A549 (cell line): ENCODE data around the gene PCGF2. TPM values are rescaled to one million over a fixed set of nuclear protein-coding genes. Genes with fewer than 3 reads are reported as not detected.
"Not testable (repeated sequence)": the region's sequence is repeated elsewhere in the genome, so short reads cannot be mapped to it uniquely, and the experiment has no call there.

Experiments used
- ATAC-seq, 2 experiments: fragments of 200-7000 bp in 1 of 2; fragments of >200 bp in 1 of 2; cut with Nextera tagmentation in 1 of 2; cut with Tn5 transposase in 1 of 2; 3 replicates each; pipeline versions ENCODE4 v1.8.0 to v1.9.1; 2018 to 2020; ENCODE audit warnings: mild to moderate bottlenecking in 1 of 2, moderate library complexity in 1 of 2
- CTCF ChIA-PET: fragments of 300-600 bp; sonication (Branson Sonifier 250); formaldehyde crosslinking; extraction: SDS; loops from one replicate; lab custom pipeline; 2021; ENCODE audit warnings: antibody characterized with exemption, inconsistent platforms; lab: Yijun Ruan, JAX
- POLR2A ChIA-PET: fragments of 350-600 bp; formaldehyde crosslinking; extraction: SDS; loops from one replicate; lab custom pipeline; 2021; ENCODE audit warnings: antibody characterized with exemption, inconsistent platforms; lab: Yijun Ruan, JAX
- DNase-seq, 2 experiments: peaks; one replicate each; pipeline versions ENCODE4 v3.0.0 to v3.0.0-alpha.2; 2011 to 2016; ENCODE audit warnings: low read depth in 1 of 2, low spot score in 1 of 2
- FAIRE-seq: peaks from 2 replicates; lab custom pipeline; 2011; peaks lifted over from hg19 to GRCh38; lab: Jason Lieb, UNC
- H3K27ac ChIP-seq, 2 experiments: fragments of >200 bp; sonication (Bioruptor Twin); formaldehyde crosslinking; 3 replicates each; pipeline ENCODE4 v1.5.1; 2016 to 2017
- H3K4me1 ChIP-seq: fragments of >200 bp; sonication (Bioruptor Twin); formaldehyde crosslinking; 3 replicates; pipeline ENCODE4 v1.6.1; 2016
- H3K4me2 ChIP-seq: fragments of >200 bp; sonication (Bioruptor Twin); formaldehyde crosslinking; 3 replicates; pipeline ENCODE4 v1.6.1; 2016
- H3K4me3 ChIP-seq: fragments of >200 bp; sonication (Bioruptor Twin); formaldehyde crosslinking; 3 replicates; pipeline ENCODE4 v1.5.1; 2016
- H3K9me3 ChIP-seq: fragments of >200 bp; sonication (Bioruptor Twin); formaldehyde crosslinking; 3 replicates; pipeline ENCODE4 v1.6.1; 2016
- CEBPB ChIP-seq, 2 experiments: fragments of >200 bp in 1 of 2; sonication (Bioruptor Twin) in 1 of 2; formaldehyde crosslinking in 1 of 2; IDR thresholded peaks; 2 replicates each; pipeline ENCODE4 v1.6.1; 2012 to 2016
- CHD4 ChIP-seq: fragments of 200-600 bp; sonication (generic); IDR thresholded peaks from 2 replicates; pipeline ENCODE4 v1.6.1; 2016; ENCODE audit warnings: antibody characterized with exemption, mild to moderate bottlenecking, borderline replicate concordance
- EHMT2 ChIP-seq: fragments of 200-600 bp; sonication (generic); IDR thresholded peaks from 2 replicates; pipeline ENCODE4 v1.6.1; 2016; ENCODE audit warnings: antibody characterized with exemption, low read depth, mild to moderate bottlenecking, moderate library complexity
- EP300 ChIP-seq, 2 experiments: fragments of >200 bp; sonication (Bioruptor Twin); formaldehyde crosslinking; IDR thresholded peaks; 2 replicates in 1 of 2; 3 replicates in 1 of 2; pipeline ENCODE4 v1.6.1; 2016 to 2017
- FOSB ChIP-seq: fragments of 250-450 bp; sonication (Bioruptor Pico); IDR thresholded peaks from 2 replicates; pipeline ENCODE4 v1.5.0; 2020; ENCODE audit warnings: mild to moderate bottlenecking, moderate library complexity
- FOXS1 ChIP-seq: fragments of 250-450 bp; sonication (Bioruptor Pico); IDR thresholded peaks from 2 replicates; pipeline ENCODE4 v1.5.0; 2020; ENCODE audit warnings: mild to moderate bottlenecking, moderate library complexity
- GATA3 ChIP-seq: IDR thresholded peaks from 2 replicates; pipeline ENCODE4 v1.6.1; 2012; ENCODE audit warnings: borderline replicate concordance
- HEYL ChIP-seq: fragments of 250-450 bp; sonication (Bioruptor Pico); IDR thresholded peaks from 2 replicates; pipeline ENCODE4 v1.8.0; 2021; ENCODE audit warnings: mild to moderate bottlenecking, moderate library complexity
- JUN ChIP-seq, 2 experiments: fragments of >200 bp; sonication (Bioruptor Twin); formaldehyde crosslinking; IDR thresholded peaks; 2 replicates in 1 of 2; 3 replicates in 1 of 2; pipeline ENCODE4 v1.6.1; 2016 to 2017
- JUNB ChIP-seq: fragments of >200 bp; sonication (Bioruptor Twin); formaldehyde crosslinking; IDR thresholded peaks from 2 replicates; pipeline ENCODE4 v1.6.1; 2016
- KDM1A ChIP-seq: fragments of 200-600 bp; sonication (generic); IDR thresholded peaks from 2 replicates; pipeline ENCODE4 v1.6.1; 2016; ENCODE audit warnings: low read depth, mild to moderate bottlenecking
- KDM5A ChIP-seq: fragments of 200-600 bp; sonication (generic); IDR thresholded peaks from 2 replicates; pipeline ENCODE4 v1.6.1; 2016; ENCODE audit warnings: antibody characterized with exemption, mild to moderate bottlenecking
- MYC ChIP-seq: IDR thresholded peaks from 2 replicates; pipeline ENCODE4 v1.6.1; 2012; ENCODE audit warnings: mild to moderate bottlenecking, inconsistent platforms, low read length, improper control_type of control experiment, borderline replicate concordance
- NPAS2 ChIP-seq: fragments of 250-450 bp; sonication (Bioruptor Pico); IDR thresholded peaks from 2 replicates; pipeline ENCODE4 v1.8.0; 2022; ENCODE audit warnings: mild to moderate bottlenecking, moderate library complexity, borderline replicate concordance
- PHF8 ChIP-seq: fragments of 200-600 bp; sonication (generic); IDR thresholded peaks from 2 replicates; pipeline ENCODE4 v1.6.1; 2016; ENCODE audit warnings: low read depth, mild to moderate bottlenecking, antibody characterized with exemption, moderate library complexity, borderline replicate concordance
- REST ChIP-seq: fragments of 200-600 bp; sonication (generic); IDR thresholded peaks from 2 replicates; pipeline ENCODE4 v1.6.1; 2016; ENCODE audit warnings: antibody characterized with exemption, mild to moderate bottlenecking, moderate library complexity
- TP53 ChIP-seq: fragments of 250-450 bp; sonication (Bioruptor Pico); IDR thresholded peaks from 2 replicates; pipeline ENCODE4 v1.5.0; 2021; ENCODE audit warnings: mild to moderate bottlenecking, moderate library complexity
- ZC3H11A ChIP-seq: fragments of 450-650 bp; IDR thresholded peaks from 2 replicates; pipeline ENCODE4 v1.6.1; 2014; ENCODE audit warnings: antibody characterized with exemption, mild to moderate bottlenecking
- ZNF302 ChIP-seq: fragments of 250-450 bp; sonication (Bioruptor Pico); IDR thresholded peaks from 2 replicates; pipeline ENCODE4 v1.9.0; 2021; ENCODE audit warnings: inconsistent platforms, mild to moderate bottlenecking, moderate library complexity
- WGBS: methylation state at CpG from one replicate; pipeline ENCODE4 v1.1.6; 2017; ENCODE audit errors: missing lambda C conversion rate; 5-methylcytosine and 5-hydroxymethylcytosine counted together
- polyA plus RNA-seq, 4 experiments: library from polyadenylated mRNA; depleted of rRNA in 3 of 4; stranded (reverse); fragments of >200 nt; fragmentation: RNase III in 1 of 4; extraction: RNeasy Plus Mini Kit Qiagen cat#74134 plus additional on column Dnase treatment in 1 of 4; gene quantifications; 2 replicates in 3 of 4; 3 replicates in 1 of 4; pipeline ENCODE4 v1.2.3, GENCODE V29; 2011 to 2017
- TF ChIP-seq, protein P1 (sequence below): fragments of >200 bp; sonication (Bioruptor Twin); formaldehyde crosslinking; IDR thresholded peaks from 2 replicates; pipeline ENCODE4 v1.6.1; 2016
- TF ChIP-seq, protein P2 (sequence below): fragments of >200 bp; sonication (Bioruptor Twin); formaldehyde crosslinking; IDR thresholded peaks from 3 replicates; pipeline ENCODE4 v1.5.1; 2016
- TF ChIP-seq, protein P3 (sequence below): fragments of 450-650 bp; IDR thresholded peaks from 2 replicates; pipeline ENCODE4 v1.6.1; 2014; ENCODE audit warnings: antibody characterized with exemption
- TF ChIP-seq, protein P4 (sequence below): fragments of 250-450 bp; sonication (Bioruptor Pico); IDR thresholded peaks from 2 replicates; pipeline ENCODE4 v1.5.0; 2020; ENCODE audit warnings: low read depth, mild to moderate bottlenecking, moderate library complexity

PCGF2 gene
- polyA plus RNA-seq, 2 of the 4 experiments (the other 2 are of a cell fraction): 19.9 to 43.6 TPM

GRCh38 chr17:38794221-38794620 is 46.1 kb upstream of the PCGF2 start:
- H3K4me2 ChIP-seq: no peak overlapping the region
- H3K4me3 ChIP-seq: no peak overlapping the region
- ChIA-PET CTCF (interaction anchor here (0.6 to 1.1 kb wide), 3 partner anchors 27 to 860 kb away, joined by 3 read pairs; no protein-coding TSS in a partner anchor), POLR2A (interaction anchor here (0.5 to 1.4 kb wide), 2 partner anchors 19 to 75 kb away, joined by 3 to 4 read pairs; no protein-coding TSS in a partner anchor)
- no peak for ATAC-seq
- peaks cover 22% of the 10 kb centered on the region for H3K4me1 ChIP-seq
- FAIRE-seq: no peak
- H3K27ac ChIP-seq: no peak overlapping the region
- no peak for DNase-seq
- H3K9me3 ChIP-seq: no peaks in the 10 kb centered on the region
- WGBS: 94% methylated on average over 5 of the region's 5 CpGs
- no peak for TF ChIP-seq KDM1A
- TF ChIP-seq MYC: no peak
- TF ChIP-seq, protein P1, sequence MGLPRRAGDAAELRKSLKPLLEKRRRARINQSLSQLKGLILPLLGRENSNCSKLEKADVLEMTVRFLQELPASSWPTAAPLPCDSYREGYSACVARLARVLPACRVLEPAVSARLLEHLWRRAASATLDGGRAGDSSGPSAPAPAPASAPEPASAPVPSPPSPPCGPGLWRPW: no peak
- no peak for TF ChIP-seq EP300 (IDR thresholded peaks at IDR 0.05)
- TF ChIP-seq JUNB: no peak
- TF ChIP-seq, protein P2, sequence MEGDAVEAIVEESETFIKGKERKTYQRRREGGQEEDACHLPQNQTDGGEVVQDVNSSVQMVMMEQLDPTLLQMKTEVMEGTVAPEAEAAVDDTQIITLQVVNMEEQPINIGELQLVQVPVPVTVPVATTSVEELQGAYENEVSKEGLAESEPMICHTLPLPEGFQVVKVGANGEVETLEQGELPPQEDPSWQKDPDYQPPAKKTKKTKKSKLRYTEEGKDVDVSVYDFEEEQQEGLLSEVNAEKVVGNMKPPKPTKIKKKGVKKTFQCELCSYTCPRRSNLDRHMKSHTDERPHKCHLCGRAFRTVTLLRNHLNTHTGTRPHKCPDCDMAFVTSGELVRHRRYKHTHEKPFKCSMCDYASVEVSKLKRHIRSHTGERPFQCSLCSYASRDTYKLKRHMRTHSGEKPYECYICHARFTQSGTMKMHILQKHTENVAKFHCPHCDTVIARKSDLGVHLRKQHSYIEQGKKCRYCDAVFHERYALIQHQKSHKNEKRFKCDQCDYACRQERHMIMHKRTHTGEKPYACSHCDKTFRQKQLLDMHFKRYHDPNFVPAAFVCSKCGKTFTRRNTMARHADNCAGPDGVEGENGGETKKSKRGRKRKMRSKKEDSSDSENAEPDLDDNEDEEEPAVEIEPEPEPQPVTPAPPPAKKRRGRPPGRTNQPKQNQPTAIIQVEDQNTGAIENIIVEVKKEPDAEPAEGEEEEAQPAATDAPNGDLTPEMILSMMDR: no peak
- TF ChIP-seq EHMT2: no peak

DNA sequence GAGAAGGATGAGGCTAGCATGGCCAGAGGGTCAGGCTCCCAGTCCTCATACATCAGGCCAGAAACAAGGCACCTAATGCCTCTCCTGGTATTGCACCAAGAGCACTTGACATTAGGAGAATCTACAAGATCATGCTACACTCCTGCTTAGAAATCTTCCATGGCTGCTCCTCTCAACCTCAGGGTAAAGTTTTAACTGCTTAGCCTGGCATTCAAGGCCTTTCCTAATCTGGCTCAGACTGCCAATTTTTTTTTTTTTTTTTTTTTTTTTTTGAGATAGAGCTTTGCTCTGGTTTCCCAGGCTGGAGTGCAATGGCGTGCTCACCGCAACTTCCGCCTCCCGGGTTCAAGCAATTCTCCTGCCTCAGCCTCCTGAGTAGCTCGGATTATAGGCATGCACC is 43.0 kb upstream of the PCGF2 start:
- H3K9me3 ChIP-seq: no peaks in the 10 kb centered on the region
- TF ChIP-seq JUN (IDR thresholded peaks at IDR 0.05): no peak
- TF ChIP-seq FOXS1 (CRISPR knock-in tag): no peak
- no peak for TF ChIP-seq ZNF302 (CRISPR knock-in tag)
- TF ChIP-seq HEYL (CRISPR knock-in tag): no peak
- TF ChIP-seq ZC3H11A: no peak
- no peak for TF ChIP-seq GATA3
- no peak for TF ChIP-seq EP300 (IDR thresholded peaks at IDR 0.05)
- TF ChIP-seq, protein P1: no peak
- TF ChIP-seq, protein P3, sequence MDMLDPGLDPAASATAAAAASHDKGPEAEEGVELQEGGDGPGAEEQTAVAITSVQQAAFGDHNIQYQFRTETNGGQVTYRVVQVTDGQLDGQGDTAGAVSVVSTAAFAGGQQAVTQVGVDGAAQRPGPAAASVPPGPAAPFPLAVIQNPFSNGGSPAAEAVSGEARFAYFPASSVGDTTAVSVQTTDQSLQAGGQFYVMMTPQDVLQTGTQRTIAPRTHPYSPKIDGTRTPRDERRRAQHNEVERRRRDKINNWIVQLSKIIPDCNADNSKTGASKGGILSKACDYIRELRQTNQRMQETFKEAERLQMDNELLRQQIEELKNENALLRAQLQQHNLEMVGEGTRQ: no peak
- no peak for TF ChIP-seq FOSB (CRISPR knock-in tag)
- TF ChIP-seq, protein P4, sequence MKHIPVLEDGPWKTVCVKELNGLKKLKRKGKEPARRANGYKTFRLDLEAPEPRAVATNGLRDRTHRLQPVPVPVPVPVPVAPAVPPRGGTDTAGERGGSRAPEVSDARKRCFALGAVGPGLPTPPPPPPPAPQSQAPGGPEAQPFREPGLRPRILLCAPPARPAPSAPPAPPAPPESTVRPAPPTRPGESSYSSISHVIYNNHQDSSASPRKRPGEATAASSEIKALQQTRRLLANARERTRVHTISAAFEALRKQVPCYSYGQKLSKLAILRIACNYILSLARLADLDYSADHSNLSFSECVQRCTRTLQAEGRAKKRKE: no peak
- no peak for TF ChIP-seq CHD4
- TF ChIP-seq TP53 (CRISPR knock-in tag): no peak
- TF ChIP-seq NPAS2 (CRISPR knock-in tag): no peak
- TF ChIP-seq REST: no peak
- TF ChIP-seq PHF8: no peak
- TF ChIP-seq, protein P2: no peak
- TF ChIP-seq CEBPB (IDR thresholded peaks at IDR 0.05): no peak
- TF ChIP-seq KDM5A: no peak
- DNase-seq (no peak), ATAC-seq (0 out of 6 replicates have a peak, but pooled peaks of 1 of the 2 experiments have one; percentile 54), FAIRE-seq (no peak)
- no peaks in the 10 kb centered on the region for H3K4me1 ChIP-seq
- H3K27ac ChIP-seq: no peak overlapping the region
- 94% methylated on average over 5 of the region's 5 CpGs for WGBS
- H3K4me2 ChIP-seq: no peak overlapping the region
- ChIA-PET CTCF (interaction anchor here (1.2 to 1.4 kb wide), 2 partner anchors 20 to 43 kb away, joined by 3 to 4 read pairs; no protein-coding TSS in a partner anchor), POLR2A (no interaction called here)
- no peak overlapping the region for H3K4me3 ChIP-seq

DNA sequence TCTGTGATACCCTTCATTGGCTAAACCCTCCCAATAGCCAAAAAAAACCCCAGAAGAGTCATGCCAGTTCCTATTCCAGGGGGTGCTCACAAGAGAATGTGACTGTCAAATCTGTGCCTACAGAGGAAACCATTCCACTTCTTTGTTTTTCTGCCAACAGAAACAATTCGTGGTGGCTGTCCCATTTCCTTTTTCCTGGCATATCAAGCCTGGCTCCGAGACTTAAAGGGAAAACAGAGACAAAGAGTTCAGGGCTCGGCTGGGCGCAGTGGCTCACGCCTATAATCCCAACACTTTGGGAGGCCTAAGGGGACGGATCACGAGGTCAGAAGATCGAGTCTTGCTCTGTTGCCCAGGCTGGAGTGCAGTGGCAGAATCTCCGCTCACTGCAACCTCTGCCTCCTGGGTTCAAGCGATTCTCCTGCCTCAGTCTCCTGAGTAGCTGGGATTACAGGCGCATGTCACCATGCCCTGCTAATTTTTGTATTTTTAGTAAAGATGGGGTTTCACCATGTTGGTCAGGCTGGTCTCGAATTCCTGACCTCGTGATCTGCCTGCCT is 42.1 kb upstream of the PCGF2 start:
- H3K9me3 ChIP-seq, H3K4me2 ChIP-seq, POLR2A ChIA-PET, FAIRE-seq, H3K4me3 ChIP-seq, H3K4me1 ChIP-seq, DNase-seq, H3K27ac ChIP-seq, ATAC-seq: not testable (repeated sequence)
- CTCF ChIA-PET: interaction anchor here (0.6 to 1.6 kb wide), 3 partner anchors 28 to 35 kb away, joined by 3 to 4 read pairs (median 3); no protein-coding TSS in a partner anchor
- 89% methylated on average over 13 of the region's 13 CpGs for WGBS
